GM23338 (cell line): Measurements from ENCODE around the gene CEACAM5. TPM values are rescaled to one million over a fixed set of nuclear protein-coding genes. Genes with fewer than 3 reads are reported as not detected.
A peak's percentile ranks its signal among the peaks of the same experiment; 100 is the strongest.

Source experiments
- ATAC-seq: fragments of 200-7000 bp; cut with Tn5 transposase; 3 replicates; pipeline ENCODE4 v1.9.1; 2020
- DNase-seq: peaks from one replicate; pipeline ENCODE4 v3.0.0-alpha.2; 2015; ENCODE audit warnings: low spot score
- H2AFZ ChIP-seq: fragments of 200-600 bp; sonication (generic); 2 replicates; pipeline ENCODE4 v1.8.0; 2016; ENCODE audit warnings: antibody characterized with exemption, mild to moderate bottlenecking, moderate library complexity
- H3F3A ChIP-seq: fragments of 200-600 bp; sonication (generic); replicated peaks from 2 replicates; pipeline ENCODE4 v1.8.0; 2017; ENCODE audit warnings: antibody characterized with exemption, mixed run types, low read depth
- H3K27ac ChIP-seq: fragments of 200-600 bp; sonication (generic); 2 replicates; pipeline ENCODE4 v1.6.1; 2016; ENCODE audit warnings: low read depth
- H3K27me3 ChIP-seq: fragments of 200-600 bp; sonication (generic); 2 replicates; pipeline ENCODE4 v1.8.0; 2016; ENCODE audit warnings: mild to moderate bottlenecking, mixed run types, moderate library complexity; ENCODE audit not compliant: insufficient read depth
- H3K36me3 ChIP-seq: fragments of 200-600 bp; sonication (generic); 2 replicates; pipeline ENCODE4 v1.8.0; 2016; ENCODE audit warnings: mild to moderate bottlenecking; ENCODE audit not compliant: insufficient read depth
- H3K4me1 ChIP-seq: fragments of 200-600 bp; sonication (generic); 2 replicates; pipeline ENCODE4 v1.8.0; 2016; ENCODE audit warnings: mild to moderate bottlenecking, moderate library complexity; ENCODE audit not compliant: insufficient read depth
- H3K4me2 ChIP-seq: fragments of 200-600 bp; sonication (generic); 2 replicates; pipeline ENCODE4 v1.7.1; 2017; ENCODE audit warnings: mixed run types
- H3K4me3 ChIP-seq: fragments of 200-600 bp; sonication (generic); 2 replicates; pipeline ENCODE4 v1.6.1; 2016; ENCODE audit warnings: mixed run types
- H3K79me2 ChIP-seq: fragments of 200-600 bp; sonication (generic); replicated peaks from 2 replicates; pipeline ENCODE4 v1.8.0; 2017; ENCODE audit warnings: mild to moderate bottlenecking; ENCODE audit not compliant: insufficient read depth
- H3K9me2 ChIP-seq: fragments of 200-600 bp; sonication (generic); 2 replicates; pipeline ENCODE4 v1.8.0; 2017; ENCODE audit not compliant: insufficient read depth
- H4K20me1 ChIP-seq: fragments of 200-600 bp; sonication (generic); replicated peaks from 2 replicates; pipeline ENCODE4 v1.8.0; 2017; ENCODE audit warnings: mild to moderate bottlenecking; ENCODE audit not compliant: insufficient read depth
- H3K27ac Mint-ChIP-seq: 2 replicates; pipeline ENCODE4 v1.8.0; 2020; ENCODE audit warnings: inconsistent platforms, mild to moderate bottlenecking, moderate library complexity, mixed read lengths
- H3K27me3 Mint-ChIP-seq: 3 replicates; pipeline ENCODE4 v1.8.0; 2022; ENCODE audit warnings: low read depth, mild to moderate bottlenecking, moderate library complexity, mixed read lengths, inconsistent platforms; ENCODE audit not compliant: insufficient read depth, poor library complexity
- H3K36me3 Mint-ChIP-seq: 3 replicates; pipeline ENCODE4 v1.8.0; 2021; ENCODE audit warnings: low read depth, mild to moderate bottlenecking, inconsistent platforms, moderate library complexity, mixed read lengths
- H3K4me1 Mint-ChIP-seq: 3 replicates; pipeline ENCODE4 v1.8.0; 2020; ENCODE audit warnings: mild to moderate bottlenecking, inconsistent platforms, mixed read lengths
- H3K4me3 Mint-ChIP-seq: 3 replicates; pipeline ENCODE4 v1.8.0; 2021; ENCODE audit warnings: moderate library complexity, mild to moderate bottlenecking, inconsistent platforms, mixed read lengths
- H3K9me3 Mint-ChIP-seq: 3 replicates; pipeline ENCODE4 v1.8.0; 2020; ENCODE audit warnings: moderate library complexity, mild to moderate bottlenecking, inconsistent platforms, mixed read lengths
- CTCF ChIP-seq, 2 experiments: fragments of 200-600 bp in 1 of 2; sonication (generic) in 1 of 2; conservative IDR thresholded peaks; 2 replicates each; pipeline versions ENCODE4 v1.5.1 to v1.6.1; 2016 to 2017; ENCODE audit warnings: antibody characterized with exemption in 2 of 2, low read depth in 2 of 2, mild to moderate bottlenecking in 2 of 2, moderate library complexity in 1 of 2
- POLR2AphosphoS5 ChIP-seq: IDR thresholded peaks from 2 replicates; pipeline ENCODE4 v1.6.1; 2016; ENCODE audit warnings: antibody characterized with exemption, low read depth
- ZNF114 ChIP-seq: fragments of 250-450 bp; sonication (Bioruptor Pico); IDR thresholded peaks from 2 replicates; pipeline ENCODE4 v1.5.0; 2020; ENCODE audit warnings: mild to moderate bottlenecking, moderate library complexity
- polyA plus RNA-seq: library from polyadenylated mRNA; unstranded; fragments of >200 nt; fragmentation: Nextera tagmentation; extraction: Ambion mirVana; gene quantifications from 2 replicates; pipeline ENCODE4 v1.2.1, GENCODE V29; 2016
- total RNA-seq: library from RNA; depleted of rRNA; stranded (reverse); fragments of >200 nt; shearing (Covaris generic); gene quantifications from 2 replicates; pipeline ENCODE4 v1.2.3, GENCODE V29; 2014

Gene CEACAM5
- total and polyA plus RNA-seq, 2 experiments from 2014 or later = not detected

GRCh38 chr19:41726493-41726892, 18.1 kb downstream of the CEACAM5 start:
- Histone ChIP-seq H3K9me2 (no peaks in the 10 kb centered on the region), H3K36me3 (no peaks in the 10 kb centered on the region), H3K4me2 (no peak overlapping the region), H3K4me3 (no peak overlapping the region), H2AFZ (0 out of 2 replicates have a peak overlapping the region, but pooled peaks have one; percentile 0), H3F3A (no peaks in the 10 kb centered on the region), H3K4me1 (no peaks in the 10 kb centered on the region), H4K20me1 (no peaks in the 10 kb centered on the region), H3K27me3 (no peaks in the 10 kb centered on the region), H3K79me2 (no peaks in the 10 kb centered on the region), H3K27ac (no peak overlapping the region)
- ATAC-seq (peak; percentile 96), DNase-seq (peak; percentile 72)
- no peaks in the 10 kb centered on the region for H3K36me3 Mint-ChIP-seq
- H3K4me1 Mint-ChIP-seq = peaks cover 4% of the 10 kb centered on the region; the same call in 2 of the 3 replicates
- H3K9me3 Mint-ChIP-seq = no peaks in the 10 kb centered on the region; the same call in 2 of the 3 replicates
- H3K27me3 Mint-ChIP-seq = peaks cover 2% of the 10 kb centered on the region
- no peak overlapping the region for H3K4me3 Mint-ChIP-seq
- TF ChIP-seq CTCF (conservative IDR thresholded peaks at IDR 0.05; ENCODE audit: low read depth in 2 of 2) = peak in 1 of 2 experiments; percentile 38; a peak in 2 of 4 replicates
- no peak for TF ChIP-seq ZNF114 (CRISPR knock-in tag)
- no peak overlapping the region for H3K27ac Mint-ChIP-seq

- Histone ChIP-seq H2AFZ (no peak overlapping the region), H3K4me2 (no peak overlapping the region), H3K27ac (no peak overlapping the region), H3K9me2 (no peaks in the 10 kb centered on the region), H3K4me1 (no peaks in the 10 kb centered on the region), H3K36me3 (no peaks in the 10 kb centered on the region), H4K20me1 (no peaks in the 10 kb centered on the region), H3K4me3 (no peak overlapping the region), H3K27me3 (no peaks in the 10 kb centered on the region), H3K79me2 (no peaks in the 10 kb centered on the region), H3F3A (no peaks in the 10 kb centered on the region)
- Mint-ChIP-seq H3K4me3 (no peak overlapping the region), H3K27me3 (no peaks in the 10 kb centered on the region), H3K36me3 (no peaks in the 10 kb centered on the region), H3K27ac (no peak overlapping the region), H3K4me1 (no peaks in the 10 kb centered on the region), H3K9me3 (no peaks in the 10 kb centered on the region)
- ATAC-seq (no peak), DNase-seq (no peak)
- TF ChIP-seq POLR2AphosphoS5 = no peak
Measured at GRCh38 chr19:41734156-41734555, 25.7 kb downstream of the CEACAM5 start.

- TF ChIP-seq ZNF114 (CRISPR knock-in tag) = no peak
- ATAC-seq (no peak), DNase-seq (no peak)
- Histone ChIP-seq H2AFZ (no peak overlapping the region), H3K9me2 (no peaks in the 10 kb centered on the region), H4K20me1 (no peaks in the 10 kb centered on the region), H3K4me3 (no peak overlapping the region), H3K27ac (no peak overlapping the region), H3F3A (no peaks in the 10 kb centered on the region), H3K79me2 (no peaks in the 10 kb centered on the region), H3K4me2 (no peak overlapping the region), H3K27me3 (no peaks in the 10 kb centered on the region), H3K4me1 (no peaks in the 10 kb centered on the region), H3K36me3 (no peaks in the 10 kb centered on the region)
- Mint-ChIP-seq H3K9me3 (no peaks in the 10 kb centered on the region), H3K4me3 (no peak overlapping the region), H3K36me3 (no peaks in the 10 kb centered on the region), H3K4me1 (no peaks in the 10 kb centered on the region), H3K27me3 (no peaks in the 10 kb centered on the region), H3K27ac (no peak overlapping the region)
Measured at GRCh38 chr19:41734585-41734984, 26.2 kb downstream of the CEACAM5 start.
